ENCODE results near the gene RALGAPA2.

RALGAPA2 gene

GRCh38 chr20:20414640-20415220 is 297.7 kb downstream of the RALGAPA2 start:
- Histone ChIP-seq H3K4me3 (ENCODE audit: low read depth, low read length, poor library complexity, severe bottlenecking) (no peak overlapping the region), H3K27me3 (ENCODE audit: insufficient read depth, low read length) (no peaks in the 10 kb centered on the region), H3K9ac (ENCODE audit: low read length) (no peak overlapping the region), H3F3A (ENCODE audit: insufficient read depth, low read length) (no peaks in the 10 kb centered on the region), H3K9me3 (ENCODE audit: low read length) (no peaks in the 10 kb centered on the region), H3K79me2 (ENCODE audit: insufficient read depth, low read length) (no peaks in the 10 kb centered on the region), H3K27ac (ENCODE audit: low read depth, low read length, poor library complexity, severe bottlenecking) (no peak overlapping the region), H2AFZ (ENCODE audit: low read length) (no peak overlapping the region), H3K9me2 (ENCODE audit: low read depth, low read length) (no peaks in the 10 kb centered on the region), H3K4me2 (ENCODE audit: low read length) (no peak overlapping the region), H3K36me3 (ENCODE audit: insufficient read depth, low read length) (no peaks in the 10 kb centered on the region), H4K20me1 (ENCODE audit: insufficient read depth, low read length) (no peaks in the 10 kb centered on the region), H3K4me1 (ENCODE audit: insufficient read depth, low read length, severe bottlenecking) (no peaks in the 10 kb centered on the region)
- no peak for TF ChIP-seq EZH2 (IDR thresholded peaks at IDR 0.05; ENCODE audit: borderline replicate concordance, low read length)
- TF ChIP-seq CTCF (IDR thresholded peaks at IDR 0.05; ENCODE audit: low read length): no peak

- H3K79me2 ChIP-seq (ENCODE audit: insufficient read depth, low read length): no peaks in the 10 kb centered on the region
- no peak overlapping the region for H3K9ac ChIP-seq (ENCODE audit: low read length)
- H3F3A ChIP-seq (ENCODE audit: insufficient read depth, low read length): no peaks in the 10 kb centered on the region
- no peak overlapping the region for H3K4me3 ChIP-seq (ENCODE audit: low read depth, low read length, poor library complexity, severe bottlenecking)
- H3K27ac ChIP-seq (ENCODE audit: low read depth, low read length, poor library complexity, severe bottlenecking): no peak overlapping the region
- H2AFZ ChIP-seq (ENCODE audit: low read length): no peak overlapping the region
- no peak for TF ChIP-seq EZH2 (IDR thresholded peaks at IDR 0.05; ENCODE audit: borderline replicate concordance, low read length)
- no peak for TF ChIP-seq CTCF (IDR thresholded peaks at IDR 0.05; ENCODE audit: low read length)
- no peaks in the 10 kb centered on the region for H3K4me1 ChIP-seq (ENCODE audit: insufficient read depth, low read length, severe bottlenecking)
- no peaks in the 10 kb centered on the region for H3K9me2 ChIP-seq (ENCODE audit: low read depth, low read length)
- H3K27me3 ChIP-seq (ENCODE audit: insufficient read depth, low read length): no peaks in the 10 kb centered on the region
- no peak overlapping the region for H3K4me2 ChIP-seq (ENCODE audit: low read length)
- H3K36me3 ChIP-seq (ENCODE audit: insufficient read depth, low read length): no peaks in the 10 kb centered on the region
- no peaks in the 10 kb centered on the region for H4K20me1 ChIP-seq (ENCODE audit: insufficient read depth, low read length)
- H3K9me3 ChIP-seq (ENCODE audit: low read length): no peaks in the 10 kb centered on the region
These were observed 298.6 kb downstream of the RALGAPA2 start for GRCh38 chr20:20413810-20414281.

GRCh38 chr20:20412750-20413149 is 299.7 kb downstream of the RALGAPA2 start:
- H3K27ac ChIP-seq (ENCODE audit: low read depth, low read length, poor library complexity, severe bottlenecking): no peak overlapping the region
- H3K4me2 ChIP-seq (ENCODE audit: low read length): no peak overlapping the region
- H3K4me1 ChIP-seq (ENCODE audit: insufficient read depth, low read length, severe bottlenecking): no peaks in the 10 kb centered on the region
- no peaks in the 10 kb centered on the region for H3K9me3 ChIP-seq (ENCODE audit: low read length)
- no peaks in the 10 kb centered on the region for H3K79me2 ChIP-seq (ENCODE audit: insufficient read depth, low read length)
- no peaks in the 10 kb centered on the region for H3F3A ChIP-seq (ENCODE audit: insufficient read depth, low read length)
- H3K27me3 ChIP-seq (ENCODE audit: insufficient read depth, low read length): no peaks in the 10 kb centered on the region
- H4K20me1 ChIP-seq (ENCODE audit: insufficient read depth, low read length): no peaks in the 10 kb centered on the region
- no peak overlapping the region for H3K9ac ChIP-seq (ENCODE audit: low read length)
- no peak overlapping the region for H2AFZ ChIP-seq (ENCODE audit: low read length)
- no peak overlapping the region for H3K4me3 ChIP-seq (ENCODE audit: low read depth, low read length, poor library complexity, severe bottlenecking)
- no peaks in the 10 kb centered on the region for H3K36me3 ChIP-seq (ENCODE audit: insufficient read depth, low read length)
- TF ChIP-seq CTCF (IDR thresholded peaks at IDR 0.05; ENCODE audit: low read length) (no peak), EZH2 (IDR thresholded peaks at IDR 0.05; ENCODE audit: borderline replicate concordance, low read length) (no peak)
- no peaks in the 10 kb centered on the region for H3K9me2 ChIP-seq (ENCODE audit: low read depth, low read length)

Data from OCI-LY1 (cell line).